ENCODE results near the gene PARPBP. TPM values are rescaled to one million over a fixed set of nuclear protein-coding genes. Genes with fewer than 3 reads are reported as not detected.
"Not testable (repeated sequence)": the region's sequence is repeated elsewhere in the genome, so short reads cannot be mapped to it uniquely, and the experiment has no call there.

Gene PARPBP, protein sequence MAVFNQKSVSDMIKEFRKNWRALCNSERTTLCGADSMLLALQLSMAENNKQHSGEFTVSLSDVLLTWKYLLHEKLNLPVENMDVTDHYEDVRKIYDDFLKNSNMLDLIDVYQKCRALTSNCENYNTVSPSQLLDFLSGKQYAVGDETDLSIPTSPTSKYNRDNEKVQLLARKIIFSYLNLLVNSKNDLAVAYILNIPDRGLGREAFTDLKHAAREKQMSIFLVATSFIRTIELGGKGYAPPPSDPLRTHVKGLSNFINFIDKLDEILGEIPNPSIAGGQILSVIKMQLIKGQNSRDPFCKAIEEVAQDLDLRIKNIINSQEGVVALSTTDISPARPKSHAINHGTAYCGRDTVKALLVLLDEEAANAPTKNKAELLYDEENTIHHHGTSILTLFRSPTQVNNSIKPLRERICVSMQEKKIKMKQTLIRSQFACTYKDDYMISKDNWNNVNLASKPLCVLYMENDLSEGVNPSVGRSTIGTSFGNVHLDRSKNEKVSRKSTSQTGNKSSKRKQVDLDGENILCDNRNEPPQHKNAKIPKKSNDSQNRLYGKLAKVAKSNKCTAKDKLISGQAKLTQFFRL
- total RNA-seq (2021; ENCODE audit: unreplicated experiment): 14.3 TPM
- 4.9 TPM for polyA plus RNA-seq (2012; ENCODE audit: insufficient read length)
- Bru-seq, nascent RNA: percentile 74 among the genes with signal in this experiment
- BruChase-seq, experiment 1, labeled RNA remaining after a 2-hour chase: percentile 68 among the genes with signal in this experiment
- percentile 64 among the genes with signal in this experiment for BruChase-seq, experiment 2, labeled RNA remaining after a 6-hour chase
- long read RNA-seq, transcript PARPBP-201 (11 exons, 3,014 nt): major isoform, 11 of 57 reads
- long read RNA-seq, partial matches to known transcripts: 4 of 57 reads
- long read RNA-seq, other reads (novel, unspliced or antisense): 40 of 57 reads

- Histone ChIP-seq H3K4me1 (ENCODE audit: control insufficient read depth, insufficient read depth, low read length) (peaks cover 12% of the 10 kb centered on the region), H3K36me3 (ENCODE audit: control insufficient read depth, insufficient read depth, low read length) (peaks cover 11% of the 10 kb centered on the region), H3K9me3 (ENCODE audit: control insufficient read depth, insufficient read depth, low read depth, low read length) (no peaks in the 10 kb centered on the region), H3K27ac (ENCODE audit: low read length) (peak within 1 kb of the TSS; percentile 97), H3K4me3 (ENCODE audit: low read depth in 2 of 2, low read length in 2 of 2) (peak within 1 kb of the TSS; percentile 96 to 98), H3K27me3 (ENCODE audit: control insufficient read depth, insufficient read depth, low read length) (no peaks in the 10 kb centered on the region)
- in situ Hi-C loops (cut with HindIII; ENCODE audit: low pct_unique_long_range_greater_than_20kb, low sequenced_read_pairs) (no loop called here), intact Hi-C loops (cut with micrococcal nuclease; ENCODE audit: unreplicated experiment) (no loop called here)
- ATAC-seq (peak; percentile 100), DNase-seq (ENCODE audit: low read depth, low spot score) (peak; percentile 51)
- ChIA-PET POLR2A (interaction anchor here (0.6 kb wide), 1 partner anchor 518 kb away, joined by 8 read pairs; no protein-coding TSS in a partner anchor), CTCF (no interaction called here)
- TF ChIP-seq, protein P1, sequence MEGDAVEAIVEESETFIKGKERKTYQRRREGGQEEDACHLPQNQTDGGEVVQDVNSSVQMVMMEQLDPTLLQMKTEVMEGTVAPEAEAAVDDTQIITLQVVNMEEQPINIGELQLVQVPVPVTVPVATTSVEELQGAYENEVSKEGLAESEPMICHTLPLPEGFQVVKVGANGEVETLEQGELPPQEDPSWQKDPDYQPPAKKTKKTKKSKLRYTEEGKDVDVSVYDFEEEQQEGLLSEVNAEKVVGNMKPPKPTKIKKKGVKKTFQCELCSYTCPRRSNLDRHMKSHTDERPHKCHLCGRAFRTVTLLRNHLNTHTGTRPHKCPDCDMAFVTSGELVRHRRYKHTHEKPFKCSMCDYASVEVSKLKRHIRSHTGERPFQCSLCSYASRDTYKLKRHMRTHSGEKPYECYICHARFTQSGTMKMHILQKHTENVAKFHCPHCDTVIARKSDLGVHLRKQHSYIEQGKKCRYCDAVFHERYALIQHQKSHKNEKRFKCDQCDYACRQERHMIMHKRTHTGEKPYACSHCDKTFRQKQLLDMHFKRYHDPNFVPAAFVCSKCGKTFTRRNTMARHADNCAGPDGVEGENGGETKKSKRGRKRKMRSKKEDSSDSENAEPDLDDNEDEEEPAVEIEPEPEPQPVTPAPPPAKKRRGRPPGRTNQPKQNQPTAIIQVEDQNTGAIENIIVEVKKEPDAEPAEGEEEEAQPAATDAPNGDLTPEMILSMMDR (IDR thresholded peaks at IDR 0.05): no peak; the same call in 1 of the 2 replicates
- TF ChIP-seq POLR2AphosphoS5 (IDR thresholded peaks at IDR 0.05; ENCODE audit: low read depth, low read length) (peak; percentile 91), SIN3A (IDR thresholded peaks at IDR 0.05; ENCODE audit: borderline replicate concordance, insufficient read depth, low read depth, low read length) (peak; percentile 97), TCF7L2 (IDR thresholded peaks at IDR 0.05; ENCODE audit: low read depth, low read length) (no peak; the same call in 1 of the 2 replicates)
- BruUV-seq (replicated peaks): no TSS peak
Measured at GRCh38 chr12:102119674-102120563, at the start of gene PARPBP, which contains the start of gene NUP37. TSS of gene PARPBP (plus strand) at chr12:102120183. CDS start at chr12:102123889, 3,706 bp downstream. TSS of gene NUP37 (minus strand) at chr12:102120114. CDS start at chr12:102118518, 1,596 bp downstream.

DNA sequence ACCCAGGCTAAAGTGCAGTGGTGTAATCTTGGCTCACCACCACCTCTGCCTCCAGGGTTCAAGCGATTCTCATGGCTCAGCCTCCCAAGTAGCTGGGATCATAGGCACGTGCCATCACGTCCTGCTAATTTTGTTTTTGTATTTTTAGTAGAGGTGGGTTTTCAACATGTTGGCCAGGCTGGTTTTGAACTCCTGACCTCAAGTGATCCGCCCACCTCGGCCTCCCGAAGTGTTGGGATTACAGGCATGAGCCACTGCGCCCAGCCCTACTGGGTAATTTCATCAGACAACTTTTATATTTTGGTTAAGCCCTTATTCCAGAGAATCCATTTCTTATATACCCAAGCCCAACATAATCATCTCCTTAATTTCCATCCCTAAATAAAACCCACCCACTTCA, 47.9 kb upstream of the PARPBP start:
- H3K36me3 ChIP-seq (ENCODE audit: control insufficient read depth, insufficient read depth, low read length); H3K9me3 ChIP-seq (ENCODE audit: control insufficient read depth, insufficient read depth, low read depth, low read length); in situ Hi-C loops (cut with HindIII; ENCODE audit: low pct_unique_long_range_greater_than_20kb, low sequenced_read_pairs); BruUV-seq (replicated peaks); DNase-seq (ENCODE audit: low read depth, low spot score); CTCF ChIA-PET; intact Hi-C loops (cut with micrococcal nuclease; ENCODE audit: unreplicated experiment); ATAC-seq; H3K4me1 ChIP-seq (ENCODE audit: control insufficient read depth, insufficient read depth, low read length); H3K27me3 ChIP-seq (ENCODE audit: control insufficient read depth, insufficient read depth, low read length); H3K27ac ChIP-seq (ENCODE audit: low read length); H3K4me3 ChIP-seq (ENCODE audit: low read depth in 2 of 2, low read length in 2 of 2); POLR2A ChIA-PET: not testable (repeated sequence)

GRCh38 chr12:102080842-102081241, 39.1 kb upstream of the PARPBP start:
- Histone ChIP-seq H3K27ac (ENCODE audit: low read length) (no peak overlapping the region), H3K4me1 (ENCODE audit: control insufficient read depth, insufficient read depth, low read length) (no peaks in the 10 kb centered on the region), H3K27me3 (ENCODE audit: control insufficient read depth, insufficient read depth, low read length) (no peaks in the 10 kb centered on the region), H3K4me3 (ENCODE audit: low read depth in 2 of 2, low read length in 2 of 2) (no peak overlapping the region), H3K36me3 (ENCODE audit: control insufficient read depth, insufficient read depth, low read length) (peaks cover 8% of the 10 kb centered on the region; the same call in 1 of the 2 replicates), H3K9me3 (ENCODE audit: control insufficient read depth, insufficient read depth, low read depth, low read length) (no peaks in the 10 kb centered on the region)
- in situ Hi-C loops (cut with HindIII; ENCODE audit: low pct_unique_long_range_greater_than_20kb, low sequenced_read_pairs) (no loop called here), intact Hi-C loops (cut with micrococcal nuclease; ENCODE audit: unreplicated experiment) (no loop called here)
- ATAC-seq: no peak
- CTCF ChIA-PET: no interaction called here
- POLR2A ChIA-PET: no interaction called here
- DNase-seq (ENCODE audit: low read depth, low spot score): no peak
- TF ChIP-seq TCF7L2 (IDR thresholded peaks at IDR 0.05; ENCODE audit: low read depth, low read length) (no peak), SIN3A (IDR thresholded peaks at IDR 0.05; ENCODE audit: borderline replicate concordance, insufficient read depth, low read depth, low read length) (no peak), POLR2AphosphoS5 (IDR thresholded peaks at IDR 0.05; ENCODE audit: low read depth, low read length) (no peak)
- TF ChIP-seq, protein P2, sequence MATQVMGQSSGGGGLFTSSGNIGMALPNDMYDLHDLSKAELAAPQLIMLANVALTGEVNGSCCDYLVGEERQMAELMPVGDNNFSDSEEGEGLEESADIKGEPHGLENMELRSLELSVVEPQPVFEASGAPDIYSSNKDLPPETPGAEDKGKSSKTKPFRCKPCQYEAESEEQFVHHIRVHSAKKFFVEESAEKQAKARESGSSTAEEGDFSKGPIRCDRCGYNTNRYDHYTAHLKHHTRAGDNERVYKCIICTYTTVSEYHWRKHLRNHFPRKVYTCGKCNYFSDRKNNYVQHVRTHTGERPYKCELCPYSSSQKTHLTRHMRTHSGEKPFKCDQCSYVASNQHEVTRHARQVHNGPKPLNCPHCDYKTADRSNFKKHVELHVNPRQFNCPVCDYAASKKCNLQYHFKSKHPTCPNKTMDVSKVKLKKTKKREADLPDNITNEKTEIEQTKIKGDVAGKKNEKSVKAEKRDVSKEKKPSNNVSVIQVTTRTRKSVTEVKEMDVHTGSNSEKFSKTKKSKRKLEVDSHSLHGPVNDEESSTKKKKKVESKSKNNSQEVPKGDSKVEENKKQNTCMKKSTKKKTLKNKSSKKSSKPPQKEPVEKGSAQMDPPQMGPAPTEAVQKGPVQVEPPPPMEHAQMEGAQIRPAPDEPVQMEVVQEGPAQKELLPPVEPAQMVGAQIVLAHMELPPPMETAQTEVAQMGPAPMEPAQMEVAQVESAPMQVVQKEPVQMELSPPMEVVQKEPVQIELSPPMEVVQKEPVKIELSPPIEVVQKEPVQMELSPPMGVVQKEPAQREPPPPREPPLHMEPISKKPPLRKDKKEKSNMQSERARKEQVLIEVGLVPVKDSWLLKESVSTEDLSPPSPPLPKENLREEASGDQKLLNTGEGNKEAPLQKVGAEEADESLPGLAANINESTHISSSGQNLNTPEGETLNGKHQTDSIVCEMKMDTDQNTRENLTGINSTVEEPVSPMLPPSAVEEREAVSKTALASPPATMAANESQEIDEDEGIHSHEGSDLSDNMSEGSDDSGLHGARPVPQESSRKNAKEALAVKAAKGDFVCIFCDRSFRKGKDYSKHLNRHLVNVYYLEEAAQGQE (IDR thresholded peaks at IDR 0.05; ENCODE audit: insufficient read depth in 1 of 2, low read depth in 2 of 2, low read length in 1 of 2): no peak
- TF ChIP-seq, protein P1 (IDR thresholded peaks at IDR 0.05): no peak
- no TSS peak for BruUV-seq (replicated peaks)

Measured in Panc1 (cell line).